Stimulated activated CD4-positive, alpha-beta T cell treated with anti-CD3 and anti-CD28 coated beads, Interleukin-4, amount 100 ng/mL, for 24 hours (primary cell): ENCODE measurements around the gene NCKAP5L.

Experiments
- DNase-seq: peaks from one replicate; pipeline ENCODE4 v3.0.0-alpha.2; 2020

NCKAP5L gene

GRCh38 chr12:49823951-49824350 is 4.3 kb downstream of the NCKAP5L start:
- no peak for DNase-seq

GRCh38 chr12:49823350-49823749 is 4.9 kb downstream of the NCKAP5L start:
- no peak for DNase-seq

- no peak for DNase-seq
Measured at GRCh38 chr12:49821373-49822287, 6.6 kb downstream of the NCKAP5L start.

GRCh38 chr12:49819786-49820185 is 8.4 kb downstream of the NCKAP5L start:
- no peak for DNase-seq

GRCh38 chr12:49818241-49818895 is 9.8 kb downstream of the NCKAP5L start:
- DNase-seq = no peak

- no peak for DNase-seq
Measured at GRCh38 chr12:49813131-49813530, 15.1 kb downstream of the NCKAP5L start.

- no peak for DNase-seq
Measured at GRCh38 chr12:49811961-49812401, 16.2 kb downstream of the NCKAP5L start.

GRCh38 chr12:49811136-49811535 is 17.1 kb downstream of the NCKAP5L start:
- DNase-seq = no peak

- DNase-seq = no peak
Measured at GRCh38 chr12:49809906-49810389, 18.3 kb downstream of the NCKAP5L start.

- DNase-seq = no peak
Measured at GRCh38 chr12:49809381-49809905, 18.8 kb downstream of the NCKAP5L start.

GRCh38 chr12:49808686-49809380 is 19.4 kb downstream of the NCKAP5L start:
- no peak for DNase-seq

GRCh38 chr12:49807991-49808580 is 20.1 kb downstream of the NCKAP5L start:
- DNase-seq = no peak

GRCh38 chr12:49806877-49807276 is 21.3 kb downstream of the NCKAP5L start:
- no peak for DNase-seq

GRCh38 chr12:49806321-49806813 is 21.8 kb downstream of the NCKAP5L start:
- no peak for DNase-seq

GRCh38 chr12:49805409-49805808 is 22.8 kb downstream of the NCKAP5L start:
- no peak for DNase-seq

- DNase-seq = no peak
Measured at GRCh38 chr12:49804821-49805220, 23.4 kb downstream of the NCKAP5L start.

- no peak for DNase-seq
Measured at GRCh38 chr12:49803693-49804450, 24.3 kb downstream of the NCKAP5L start.

- DNase-seq = no peak
Measured at GRCh38 chr12:49801141-49802063, 26.8 kb downstream of the NCKAP5L start.

- no peak for DNase-seq
Measured at GRCh38 chr12:49800421-49801140, 27.6 kb downstream of the NCKAP5L start.

- no peak for DNase-seq
Measured at GRCh38 chr12:49798934-49799333, 29.3 kb downstream of the NCKAP5L start.
